GM12878 (cell line): Measurements from ENCODE around the gene PDXDC1. TPM values are rescaled to one million over a fixed set of nuclear protein-coding genes. Genes with fewer than 3 reads are reported as not detected.

ENCODE experiments used
- ATAC-seq: fragments of 200-7000 bp; cut with Tn5 transposase; 3 replicates; pipeline ENCODE4 v1.9.1; 2020; ENCODE audit warnings: mild to moderate bottlenecking, moderate library complexity
- BruUV-seq: library from RNA; stranded (reverse); fragments of 400-500 nt; replicated peaks from 2 replicates; lab custom pipeline; 2021; lab: Mats Ljungman, UMichigan
- CTCF ChIA-PET: fragments of 300-600 bp; sonication (Branson Sonifier 250); formaldehyde crosslinking; extraction: SDS; loops from one replicate; lab custom pipeline; 2021; ENCODE audit warnings: inconsistent platforms; lab: Yijun Ruan, JAX
- POLR2A ChIA-PET: fragments of 350-600 bp; formaldehyde crosslinking; extraction: SDS; loops from one replicate; lab custom pipeline; 2021; ENCODE audit warnings: inconsistent platforms; lab: Charles Lee
- RAD21 ChIA-PET: fragments of 300-600 bp; sonication (Branson Sonifier 250); formaldehyde crosslinking; loops from one replicate; lab custom pipeline; 2023; ENCODE audit warnings: antibody characterized with exemption; ENCODE audit not compliant: unreplicated experiment; lab: Charles Lee
- SMC1A ChIA-PET: fragments of 300-600 bp; sonication (Branson Sonifier 250); formaldehyde crosslinking; loops from one replicate; lab custom pipeline; 2023; ENCODE audit not compliant: unreplicated experiment, uncharacterized antibody; lab: Charles Lee
- DNase-seq: peaks from one replicate; pipeline ENCODE4 v3.0.0-alpha.2; 2011; ENCODE audit warnings: low read depth, low spot score
- FAIRE-seq: peaks from 3 replicates; lab custom pipeline; 2011; peaks lifted over from hg19 to GRCh38; lab: Jason Lieb, UNC
- H2AFZ ChIP-seq: 2 replicates; pipeline ENCODE4 v1.6.0; 2011; ENCODE audit warnings: low read depth, low read length, control low read depth; ENCODE audit not compliant: control insufficient read depth
- H3K27ac ChIP-seq: 2 replicates; pipeline ENCODE4 v1.5.1; 2011; ENCODE audit warnings: control low read depth; ENCODE audit not compliant: control insufficient read depth, insufficient read depth
- H3K27me3 ChIP-seq, 2 experiments: replicated peaks in 1 of 2; 2 replicates each; pipeline versions ENCODE4 v1.6.0 to v1.6.1; 2011; ENCODE audit warnings: low read length in 1 of 2; ENCODE audit not compliant: control insufficient read depth in 2 of 2, insufficient read depth in 2 of 2
- H3K36me3 ChIP-seq, 2 experiments: 2 replicates each; pipeline ENCODE4 v1.5.1; 2011; ENCODE audit warnings: low read length in 1 of 2; ENCODE audit not compliant: control insufficient read depth in 2 of 2, insufficient read depth in 2 of 2
- H3K4me1 ChIP-seq: 2 replicates; pipeline ENCODE4 v1.6.1; 2011; ENCODE audit warnings: mild to moderate bottlenecking, low read length, moderate library complexity, mixed read lengths; ENCODE audit not compliant: control insufficient read depth, insufficient read depth
- H3K4me2 ChIP-seq: 2 replicates; pipeline ENCODE4 v1.6.0; 2011; ENCODE audit warnings: control low read depth; ENCODE audit not compliant: control insufficient read depth, insufficient read depth
- H3K4me3 ChIP-seq: fragments of 200-600 bp; sonication (generic); 2 replicates; pipeline ENCODE4 v1.5.1; 2016
- H3K79me2 ChIP-seq: 2 replicates; pipeline ENCODE4 v1.6.0; 2011; ENCODE audit warnings: low read length; ENCODE audit not compliant: control insufficient read depth, insufficient read depth
- H3K9ac ChIP-seq: 2 replicates; pipeline ENCODE4 v1.8.0; 2011; ENCODE audit warnings: low read length, control low read depth, mixed read lengths; ENCODE audit not compliant: control insufficient read depth, insufficient read depth
- H3K9me3 ChIP-seq: replicated peaks from 3 replicates; pipeline ENCODE4 v1.5.1; 2011; ENCODE audit warnings: mild to moderate bottlenecking, low read length; ENCODE audit not compliant: control insufficient read depth, insufficient read depth
- H4K20me1 ChIP-seq: 2 replicates; pipeline ENCODE4 v1.6.0; 2011; ENCODE audit not compliant: control insufficient read depth, insufficient read depth
- BCL11A ChIP-seq: IDR thresholded peaks from 2 replicates; pipeline ENCODE4 v1.6.1; 2011; ENCODE audit warnings: low read depth, low read length
- BMI1 ChIP-seq: fragments of 450-650 bp; IDR thresholded peaks from 2 replicates; pipeline ENCODE4 v1.6.1; 2016; ENCODE audit warnings: mild to moderate bottlenecking, moderate library complexity, borderline replicate concordance
- CBX3 ChIP-seq: fragments of 200-600 bp; sonication (generic); IDR thresholded peaks from 2 replicates; pipeline ENCODE4 v1.6.1; 2016; ENCODE audit warnings: low read depth, borderline replicate concordance
- FOS ChIP-seq: IDR thresholded peaks from 3 replicates; pipeline ENCODE4 v1.6.1; 2011; ENCODE audit warnings: borderline replicate concordance; ENCODE audit not compliant: insufficient read length; ENCODE audit errors: extremely low read depth
- IKZF2 ChIP-seq, 2 experiments: fragments of 450-650 bp; IDR thresholded peaks; 2 replicates each; pipeline ENCODE4 v1.6.1; 2017; ENCODE audit warnings: mild to moderate bottlenecking in 2 of 2, moderate library complexity in 2 of 2
- MXI1 ChIP-seq: fragments of 150-350 bp; IDR thresholded peaks from 2 replicates; pipeline ENCODE4 v1.6.1; 2011; ENCODE audit warnings: low read depth, mild to moderate bottlenecking, inconsistent platforms, low read length, improper control_type of control experiment
- NFYA ChIP-seq: IDR thresholded peaks from 2 replicates; pipeline ENCODE4 v1.6.1; 2011; ENCODE audit warnings: low read depth, mild to moderate bottlenecking, low read length, improper control_type of control experiment, borderline replicate concordance
- POLR2AphosphoS2 ChIP-seq: IDR thresholded peaks from 2 replicates; pipeline ENCODE4 v1.6.1; 2011; ENCODE audit warnings: low read depth, mild to moderate bottlenecking, low read length, improper control_type of control experiment, moderate library complexity
- RBBP5 ChIP-seq: fragments of 200-600 bp; sonication (generic); conservative IDR thresholded peaks from 2 replicates; pipeline ENCODE4 v1.6.1; 2016
- SRF ChIP-seq, 2 experiments: IDR thresholded peaks; 2 replicates each; pipeline ENCODE4 v1.6.1; 2011; ENCODE audit warnings: low read depth in 2 of 2, low read length in 2 of 2, mild to moderate bottlenecking in 1 of 2, moderate library complexity in 1 of 2
- SUPT20H ChIP-seq: IDR thresholded peaks from 2 replicates; pipeline ENCODE4 v1.6.1; 2011; ENCODE audit warnings: low read depth, mild to moderate bottlenecking, low read length, moderate library complexity, borderline replicate concordance; ENCODE audit not compliant: control insufficient read depth
- SUZ12 ChIP-seq: fragments of 200-600 bp; sonication (generic); IDR thresholded peaks from one replicate; pipeline ENCODE4 v1.6.1; 2018; ENCODE audit warnings: antibody characterized with exemption, mild to moderate bottlenecking; ENCODE audit not compliant: unreplicated experiment
- WRNIP1 ChIP-seq: IDR thresholded peaks from 2 replicates; pipeline ENCODE4 v1.6.1; 2011; ENCODE audit warnings: low read depth, low read length, improper control_type of control experiment, borderline replicate concordance
- ZNF622 ChIP-seq: fragments of 450-650 bp; IDR thresholded peaks from 2 replicates; pipeline ENCODE4 v1.6.1; 2017; ENCODE audit warnings: mild to moderate bottlenecking, inconsistent platforms
- WGBS: methylation state at CpG from one replicate; pipeline ENCODE4 v1.1.6; 2016; ENCODE audit warnings: low lambda C conversion rate; ENCODE audit not compliant: insufficient replicate concordance, insufficient coverage; ENCODE audit errors: missing lambda C conversion rate; 5-methylcytosine and 5-hydroxymethylcytosine counted together
- in situ Hi-C: fragments of 300-500 bp; cut with MboI; formaldehyde crosslinking; loops from 9 replicates; pipeline ENCODE4 v1.14.3; 2018; ENCODE audit warnings: mixed read lengths
- intact Hi-C: fragments of 100-400 bp; cut with micrococcal nuclease; formaldehyde crosslinking; loops from one replicate; pipeline ENCODE4 v1.14.2; 2022; ENCODE audit not compliant: unreplicated experiment
- polyA plus RNA-seq, 11 experiments: library from polyadenylated mRNA; depleted of rRNA in 4 of 11; unstranded in 6 of 11; stranded (reverse) in 5 of 11; fragments of >200 nt; fragmentation: Nextera tagmentation in 4 of 11; fragmentation: Illumina TruSeq in 1 of 11; extraction: Ambion mirVana in 4 of 11; extraction: Trizol in 1 of 11; gene quantifications; 1 replicate in 1 of 11; 2 replicates in 10 of 11; pipeline versions ENCODE4 v1.2.1 to v1.2.3, GENCODE V29; 2011 to 2016; ENCODE audit warnings: inconsistent platforms in 2 of 11, missing spikeins in 2 of 11, low read depth in 1 of 11
- total RNA-seq, 4 experiments: library from RNA; depleted of rRNA in 3 of 4; stranded (reverse); fragments of >200 nt in 3 of 4; fragmentation: Illumina TruSeq in 1 of 4; extraction: Trizol in 1 of 4; gene quantifications; 2 replicates each; pipeline versions ENCODE4 v1.2.1 to v1.2.3, GENCODE V29; 2013 to 2021
- TF ChIP-seq, protein P1 (sequence below): fragments of 450-650 bp; IDR thresholded peaks from 2 replicates; pipeline ENCODE4 v1.6.1; 2014; ENCODE audit warnings: mild to moderate bottlenecking
- TF ChIP-seq, protein P2 (sequence below): fragments of 450-650 bp; IDR thresholded peaks from 2 replicates; pipeline ENCODE4 v1.6.1; 2018; ENCODE audit warnings: borderline replicate concordance, mild to moderate bottlenecking; ENCODE audit not compliant: partially characterized antibody
- TF ChIP-seq, protein P3 (sequence below): IDR thresholded peaks from 2 replicates; pipeline ENCODE4 v1.6.1; 2012; ENCODE audit warnings: low read depth, low read length, improper control_type of control experiment
- TF ChIP-seq, protein P4 (sequence below): IDR thresholded peaks from 2 replicates; pipeline ENCODE4 v1.6.1; 2011; ENCODE audit warnings: borderline replicate concordance, low read depth, mild to moderate bottlenecking, moderate library complexity, mixed read lengths, low read length; ENCODE audit not compliant: insufficient read depth; ENCODE audit errors: extremely low read length

Gene PDXDC1
- total and polyA plus RNA-seq, 10 of the 15 experiments (the other 5 are each of a cell fraction or from before 2014, with no cell fraction given): 6.1 to 78.2 (median 53.8) TPM

DNA sequence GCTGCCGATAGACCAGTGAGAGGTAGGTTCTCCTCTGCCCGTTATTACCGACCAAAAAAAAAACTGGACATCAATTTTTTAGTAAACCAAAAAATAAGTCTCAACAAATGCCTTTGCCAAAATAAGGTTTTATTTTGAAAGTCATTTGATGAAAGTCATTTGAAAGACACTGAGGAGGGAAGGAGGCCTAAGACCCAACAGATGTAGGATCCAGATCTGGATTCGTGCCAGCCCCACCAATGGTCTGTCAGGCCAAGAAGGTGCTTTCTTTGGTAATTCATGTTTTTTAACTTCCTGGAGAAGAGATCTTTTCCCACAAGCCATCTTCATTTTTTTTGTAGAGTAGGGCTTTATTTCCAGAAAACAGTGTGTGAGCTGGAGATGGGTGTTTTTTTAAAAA is 62.9 kb downstream of the PDXDC1 start:
- ChIA-PET SMC1A (no interaction called here), RAD21 (no interaction called here), POLR2A (no interaction called here), CTCF (interaction anchor here (1.0 kb wide), 1 partner anchor 9 kb away, joined by 3 read pairs; no protein-coding TSS in a partner anchor)
- Histone ChIP-seq H3K79me2 (no peaks in the 10 kb centered on the region), H3K9ac (no peak overlapping the region), H3K9me3 (no peaks in the 10 kb centered on the region), H3K4me1 (no peaks in the 10 kb centered on the region), H3K27ac (no peak overlapping the region), H3K4me2 (no peak overlapping the region), H3K36me3 (peaks cover 25 to 43% of the 10 kb centered on the region in 2 experiments), H3K27me3 (no peaks in the 10 kb centered on the region), H2AFZ (no peak overlapping the region), H3K4me3 (no peak overlapping the region), H4K20me1 (no peaks in the 10 kb centered on the region)
- peak; percentile 54 for FAIRE-seq
- no TSS peak for BruUV-seq
- intact Hi-C loops: no loop called here
- 91% methylated on average over 4 of the region's 4 CpGs for WGBS
- in situ Hi-C loops: no loop called here
- TF ChIP-seq, protein P1, sequence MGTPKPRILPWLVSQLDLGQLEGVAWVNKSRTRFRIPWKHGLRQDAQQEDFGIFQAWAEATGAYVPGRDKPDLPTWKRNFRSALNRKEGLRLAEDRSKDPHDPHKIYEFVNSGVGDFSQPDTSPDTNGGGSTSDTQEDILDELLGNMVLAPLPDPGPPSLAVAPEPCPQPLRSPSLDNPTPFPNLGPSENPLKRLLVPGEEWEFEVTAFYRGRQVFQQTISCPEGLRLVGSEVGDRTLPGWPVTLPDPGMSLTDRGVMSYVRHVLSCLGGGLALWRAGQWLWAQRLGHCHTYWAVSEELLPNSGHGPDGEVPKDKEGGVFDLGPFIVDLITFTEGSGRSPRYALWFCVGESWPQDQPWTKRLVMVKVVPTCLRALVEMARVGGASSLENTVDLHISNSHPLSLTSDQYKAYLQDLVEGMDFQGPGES: no peak
- TF ChIP-seq IKZF2 (IDR thresholded peaks at IDR 0.05) (no peak), BCL11A (no peak), NFYA (no peak), BMI1 (no peak), MXI1 (no peak), FOS (no peak), WRNIP1 (no peak), CBX3 (no peak), SUPT20H (no peak), ZNF622 (no peak), SRF (IDR thresholded peaks at IDR 0.05; ENCODE audit: low read depth in 2 of 2, low read length in 2 of 2) (no peak), POLR2AphosphoS2 (no peak), SUZ12 (no peak), RBBP5 (no peak)
- TF ChIP-seq, protein P2, sequence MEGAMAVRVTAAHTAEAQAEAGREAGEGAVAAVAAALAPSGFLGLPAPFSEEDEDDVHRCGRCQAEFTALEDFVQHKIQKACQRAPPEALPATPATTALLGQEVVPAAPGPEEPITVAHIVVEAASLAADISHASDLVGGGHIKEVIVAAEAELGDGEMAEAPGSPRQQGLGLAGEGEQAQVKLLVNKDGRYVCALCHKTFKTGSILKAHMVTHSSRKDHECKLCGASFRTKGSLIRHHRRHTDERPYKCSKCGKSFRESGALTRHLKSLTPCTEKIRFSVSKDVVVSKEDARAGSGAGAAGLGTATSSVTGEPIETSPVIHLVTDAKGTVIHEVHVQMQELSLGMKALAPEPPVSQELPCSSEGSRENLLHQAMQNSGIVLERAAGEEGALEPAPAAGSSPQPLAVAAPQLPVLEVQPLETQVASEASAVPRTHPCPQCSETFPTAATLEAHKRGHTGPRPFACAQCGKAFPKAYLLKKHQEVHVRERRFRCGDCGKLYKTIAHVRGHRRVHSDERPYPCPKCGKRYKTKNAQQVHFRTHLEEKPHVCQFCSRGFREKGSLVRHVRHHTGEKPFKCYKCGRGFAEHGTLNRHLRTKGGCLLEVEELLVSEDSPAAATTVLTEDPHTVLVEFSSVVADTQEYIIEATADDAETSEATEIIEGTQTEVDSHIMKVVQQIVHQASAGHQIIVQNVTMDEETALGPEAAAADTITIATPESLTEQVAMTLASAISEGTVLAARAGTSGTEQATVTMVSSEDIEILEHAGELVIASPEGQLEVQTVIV: no peak
- TF ChIP-seq, protein P3, sequence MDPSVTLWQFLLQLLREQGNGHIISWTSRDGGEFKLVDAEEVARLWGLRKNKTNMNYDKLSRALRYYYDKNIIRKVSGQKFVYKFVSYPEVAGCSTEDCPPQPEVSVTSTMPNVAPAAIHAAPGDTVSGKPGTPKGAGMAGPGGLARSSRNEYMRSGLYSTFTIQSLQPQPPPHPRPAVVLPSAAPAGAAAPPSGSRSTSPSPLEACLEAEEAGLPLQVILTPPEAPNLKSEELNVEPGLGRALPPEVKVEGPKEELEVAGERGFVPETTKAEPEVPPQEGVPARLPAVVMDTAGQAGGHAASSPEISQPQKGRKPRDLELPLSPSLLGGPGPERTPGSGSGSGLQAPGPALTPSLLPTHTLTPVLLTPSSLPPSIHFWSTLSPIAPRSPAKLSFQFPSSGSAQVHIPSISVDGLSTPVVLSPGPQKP: no peak
- TF ChIP-seq, protein P4, sequence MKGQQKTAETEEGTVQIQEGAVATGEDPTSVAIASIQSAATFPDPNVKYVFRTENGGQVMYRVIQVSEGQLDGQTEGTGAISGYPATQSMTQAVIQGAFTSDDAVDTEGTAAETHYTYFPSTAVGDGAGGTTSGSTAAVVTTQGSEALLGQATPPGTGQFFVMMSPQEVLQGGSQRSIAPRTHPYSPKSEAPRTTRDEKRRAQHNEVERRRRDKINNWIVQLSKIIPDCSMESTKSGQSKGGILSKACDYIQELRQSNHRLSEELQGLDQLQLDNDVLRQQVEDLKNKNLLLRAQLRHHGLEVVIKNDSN: no peak
- no peak for ATAC-seq
- DNase-seq: no peak
